Left hindlimb (tissue), 1 donor: ENCODE measurements around the gene S100A7A.

Experiments used
- DNase-seq: peaks from one replicate; pipeline ENCODE4 v3.0.0-alpha.2; 2018

Gene S100A7A

GRCh38 chr1:153415850-153416570 is at the start of gene S100A7A:
Gene S100A7A (plus strand): TSS chr1:153416520. CDS start chr1:153418083, 1,563 bp downstream.
- no peak for DNase-seq

DNA sequence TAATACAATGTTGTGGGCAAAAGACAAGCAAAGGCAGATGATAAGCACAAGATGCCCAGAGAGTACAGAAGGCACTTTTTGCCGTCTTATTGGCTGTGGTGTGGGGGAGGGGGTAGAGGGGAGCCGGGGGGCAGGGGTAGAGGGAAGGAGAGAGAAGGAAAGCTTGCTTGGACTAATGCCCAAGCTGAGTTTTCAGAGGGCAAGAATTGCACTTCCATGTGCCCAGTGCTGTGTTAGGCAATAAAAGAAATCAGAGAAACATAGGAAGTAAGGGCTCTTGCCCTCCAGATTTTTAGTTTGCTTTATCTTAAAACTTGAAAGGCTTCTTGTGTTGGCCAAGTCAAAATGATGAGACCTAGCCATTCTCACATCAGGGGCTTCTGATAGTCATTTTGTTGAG is 49.2 kb upstream of the S100A7A start:
- DNase-seq, result no peak

DNA sequence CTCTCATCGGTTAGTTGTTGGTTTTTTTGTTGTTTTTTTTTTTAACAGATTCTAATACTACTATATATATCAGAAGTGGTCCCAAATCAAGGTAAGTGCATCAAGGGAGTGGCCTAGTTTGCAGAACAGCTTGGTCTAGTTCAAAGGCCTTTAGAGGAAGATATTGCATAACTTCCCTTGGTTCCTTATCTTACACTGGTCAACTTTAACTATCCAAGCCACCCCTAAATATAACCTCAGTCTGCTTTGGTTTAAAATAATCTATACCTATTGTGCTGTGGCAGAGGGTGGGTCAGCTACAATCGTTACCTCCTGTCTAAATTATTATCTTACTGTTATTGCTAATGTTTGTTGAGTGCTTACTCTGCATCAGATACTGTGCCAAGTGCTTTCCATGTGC is 47.8 kb upstream of the S100A7A start:
- DNase-seq, result no peak

- DNase-seq, result no peak
Measured at GRCh38 chr1:153370146-153370545, 46.2 kb upstream of the S100A7A start.

DNA sequence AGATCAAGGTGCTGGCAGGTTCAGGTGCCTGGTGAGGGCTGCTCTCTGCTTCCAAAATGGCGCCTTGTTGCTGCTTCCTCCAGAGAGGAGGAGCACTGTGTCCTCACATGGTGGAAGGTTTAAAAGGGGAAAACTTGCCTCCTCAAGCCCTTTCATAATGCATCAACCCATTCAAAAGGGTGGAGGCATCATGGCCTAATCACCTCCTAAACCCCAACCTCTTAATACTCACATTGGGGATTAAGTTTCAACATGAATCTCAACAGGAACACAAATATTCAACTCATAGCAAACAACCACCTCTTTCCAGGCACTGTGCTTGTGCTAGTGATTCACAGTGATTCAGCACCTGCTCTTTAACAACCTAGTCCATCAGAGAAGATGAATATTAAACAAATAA is 45.1 kb upstream of the S100A7A start:
- DNase-seq, result no peak

DNA sequence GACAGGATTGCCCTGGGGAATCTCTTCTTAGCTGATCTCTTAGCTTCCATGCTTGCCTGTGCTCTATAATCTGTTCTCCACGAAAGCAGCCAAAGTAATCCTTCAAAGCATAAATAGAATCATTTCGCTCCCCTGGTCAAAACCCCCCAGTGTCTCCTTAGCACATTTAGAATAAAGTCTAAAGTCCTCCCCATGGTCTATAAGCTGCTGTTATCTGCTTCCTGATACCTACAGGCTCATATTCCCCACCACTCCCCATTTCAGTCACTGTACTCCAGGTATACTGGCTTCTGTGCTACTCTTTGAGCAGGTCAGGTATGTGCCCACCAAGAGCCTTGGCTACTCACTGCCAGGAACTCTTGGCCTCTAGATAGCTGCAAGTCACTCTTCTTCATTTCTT is 43.7 kb upstream of the S100A7A start:
- no peak for DNase-seq

GRCh38 chr1:153374071-153374470 is 42.2 kb upstream of the S100A7A start:
- no peak for DNase-seq

DNA sequence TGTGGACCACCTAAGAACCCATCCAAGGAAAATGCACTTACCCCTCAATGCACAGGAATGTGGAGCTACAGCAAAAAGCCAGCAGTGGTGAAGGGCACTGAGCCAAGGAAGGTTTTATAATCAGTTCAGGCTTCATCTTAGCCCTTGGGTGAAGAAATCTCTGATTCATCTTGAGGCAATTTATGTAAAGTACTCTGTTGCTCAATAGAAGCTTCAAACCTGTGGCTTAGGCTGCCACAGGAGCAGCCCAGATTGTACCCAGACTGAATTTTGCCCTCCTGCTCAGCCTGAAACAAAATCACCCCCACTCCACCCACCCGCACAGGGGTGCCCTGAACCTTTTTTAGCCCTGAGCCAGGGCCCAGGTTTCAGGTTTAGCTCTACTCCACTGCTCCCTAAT is 40.8 kb upstream of the S100A7A start, which contains the start of gene S100A12:
TSS of gene S100A12 (minus strand) at position 111 of the 400 bp plus-strand sequence. CDS start 1,029 bp downstream, outside the sequence.
- no peak for DNase-seq

GRCh38 chr1:153379591-153379990 is 36.7 kb upstream of the S100A7A start:
- no peak for DNase-seq

DNA sequence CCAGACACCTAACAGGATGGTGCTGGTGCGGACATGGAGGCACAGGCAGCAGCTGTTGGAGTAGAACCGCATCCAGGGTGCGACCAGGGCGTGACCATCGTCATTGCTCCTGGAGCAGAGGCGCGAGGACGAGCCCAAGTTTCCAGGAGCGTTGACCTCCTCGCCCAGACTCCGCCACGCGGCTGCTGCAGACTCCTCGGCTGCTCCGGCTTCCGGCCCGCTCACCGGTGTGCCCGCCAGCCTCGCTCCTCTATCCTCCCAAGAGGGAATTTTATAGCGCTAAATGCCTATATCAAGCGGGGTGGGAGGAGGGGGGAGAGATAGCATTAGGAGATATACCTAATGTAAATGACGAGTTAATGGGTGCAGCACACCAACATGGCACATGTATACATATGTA is 35.6 kb upstream of the S100A7A start:
- DNase-seq, result no peak

DNA sequence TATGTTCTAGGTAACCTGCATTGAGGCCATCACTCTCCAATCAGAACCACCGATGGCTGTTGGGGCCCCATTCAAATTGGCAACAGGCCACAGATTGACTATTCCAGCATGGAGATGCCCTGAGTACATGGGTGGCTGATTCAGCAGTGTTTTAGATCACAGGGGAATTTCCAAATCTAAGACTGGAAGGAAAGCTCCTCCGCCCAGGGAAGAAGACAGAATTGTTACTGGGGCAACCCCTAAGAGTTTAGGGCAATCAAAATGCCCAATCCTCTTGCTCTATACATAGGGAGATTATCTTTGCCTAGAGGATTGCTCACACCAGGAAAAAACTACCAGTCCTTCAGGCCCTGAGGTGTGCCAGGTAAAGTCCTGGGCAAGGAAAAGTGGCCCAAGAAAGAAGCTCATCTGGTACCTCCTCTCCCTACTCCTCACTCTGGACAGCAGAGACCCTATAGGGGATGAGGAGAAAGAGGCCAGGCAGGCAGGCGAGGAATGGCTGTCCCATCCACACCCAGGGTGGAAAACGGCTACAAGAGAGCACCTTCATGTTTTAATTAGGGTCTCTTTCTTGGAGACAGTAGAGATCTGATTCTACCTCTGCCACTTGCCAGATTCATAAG is 31.3 kb upstream of the S100A7A start:
- no peak for DNase-seq

- no peak for DNase-seq
Measured at GRCh38 chr1:153386500-153386901, 29.8 kb upstream of the S100A7A start.

- no peak for DNase-seq
Measured at GRCh38 chr1:153387001-153387400, 29.3 kb upstream of the S100A7A start.

- DNase-seq, result no peak
Measured at GRCh38 chr1:153387785-153388184, 28.5 kb upstream of the S100A7A start.

GRCh38 chr1:153389401-153389800 is 26.9 kb upstream of the S100A7A start:
- no peak for DNase-seq

- DNase-seq, result no peak
Measured at GRCh38 chr1:153389973-153390879, 26.1 kb upstream of the S100A7A start.

GRCh38 chr1:153390938-153391710 is 25.2 kb upstream of the S100A7A start, which contains the start of gene S100A8:
Gene S100A8 (minus strand): TSS chr1:153391073. CDS start chr1:153390535, 538 bp downstream.
- no peak for DNase-seq

DNA sequence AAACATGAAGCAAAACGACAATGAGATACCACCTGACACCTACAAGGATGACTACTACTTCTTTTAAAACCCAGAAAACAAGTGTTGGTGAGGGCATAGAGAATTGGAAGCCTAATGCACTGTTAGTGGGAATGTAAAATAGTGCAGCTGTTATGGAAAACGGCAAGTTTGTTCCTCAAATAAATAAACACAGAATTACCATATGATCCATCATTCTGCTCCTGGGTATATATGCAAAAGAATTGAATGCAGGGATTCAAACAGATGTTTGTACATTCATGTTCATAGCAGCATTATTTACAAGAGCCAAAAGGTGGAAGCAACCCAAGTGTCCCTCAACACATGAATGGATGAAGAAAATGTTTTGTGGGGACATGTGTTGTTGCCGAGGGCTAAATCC is 24.1 kb upstream of the S100A7A start:
- DNase-seq, result no peak

GRCh38 chr1:153392822-153393221 is 23.5 kb upstream of the S100A7A start:
- no peak for DNase-seq

DNA sequence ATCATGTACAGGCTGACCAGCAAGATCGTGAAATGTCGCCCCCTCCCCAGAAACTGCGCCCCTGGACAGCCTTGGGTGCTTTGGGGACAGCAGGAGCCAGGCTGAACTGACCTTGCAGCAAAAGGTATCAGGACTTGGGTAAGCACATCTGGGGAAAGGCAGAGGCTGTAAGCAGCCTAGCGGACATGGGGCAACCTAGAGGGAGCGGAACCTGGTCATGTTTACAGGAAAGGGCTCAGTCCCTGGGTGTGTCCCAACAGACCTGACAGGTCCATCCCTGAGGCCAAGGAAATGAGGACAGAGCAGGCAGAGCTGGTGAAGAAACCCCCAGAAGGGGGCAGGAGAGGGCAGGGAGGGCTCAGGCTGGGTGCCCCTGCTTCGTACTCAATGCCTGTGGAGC is 22.4 kb upstream of the S100A7A start:
- DNase-seq, result no peak

- no peak for DNase-seq
Measured at GRCh38 chr1:153394391-153394790, 21.9 kb upstream of the S100A7A start.

GRCh38 chr1:153395136-153395685 is 21.1 kb upstream of the S100A7A start:
- no peak for DNase-seq
